Stimulated activated CD8-positive, alpha-beta memory T cell treated with anti-CD3 and anti-CD28 coated beads, Interleukin-15, amount 100 ng/mL, for 4 hours (primary cell): ENCODE measurements around the gene SYNE2.

ENCODE experiments used
- DNase-seq, 2 donors: peaks; one replicate each; pipeline ENCODE4 v3.0.0-alpha.2; 2020; ENCODE audit warnings: low read depth in 2 of 2

SYNE2 gene

DNA sequence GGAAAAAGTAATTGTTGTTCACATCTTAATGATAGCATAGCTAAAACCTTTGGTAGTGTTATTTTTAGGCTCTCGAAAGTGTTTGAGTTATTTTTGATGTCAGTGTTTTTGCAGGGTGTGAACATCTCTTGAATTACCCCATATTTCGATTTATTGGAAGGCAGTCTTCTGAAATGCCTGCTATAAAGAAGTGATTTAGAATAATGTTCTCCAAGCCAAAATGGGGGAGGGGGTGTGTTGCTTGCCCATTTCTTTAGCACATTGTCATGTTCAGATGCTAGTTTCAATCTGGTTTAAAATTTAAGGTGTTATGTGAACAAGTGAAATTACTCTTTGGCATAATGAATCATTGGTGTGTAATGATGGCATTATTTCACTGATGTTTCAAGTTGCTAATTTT is 110.6 kb downstream of the SYNE2 start:
- DNase-seq, result no peak

GRCh38 chr14:63964113-63964512 is 111.3 kb downstream of the SYNE2 start:
- DNase-seq, result no peak

- DNase-seq, result no peak
These were observed 113.6 kb downstream of the SYNE2 start for GRCh38 chr14:63966407-63966806.

GRCh38 chr14:63972323-63972932 is 119.6 kb downstream of the SYNE2 start:
- DNase-seq, result no peak

- no peak for DNase-seq
These were observed 121.4 kb downstream of the SYNE2 start for GRCh38 chr14:63974176-63974575.

DNA sequence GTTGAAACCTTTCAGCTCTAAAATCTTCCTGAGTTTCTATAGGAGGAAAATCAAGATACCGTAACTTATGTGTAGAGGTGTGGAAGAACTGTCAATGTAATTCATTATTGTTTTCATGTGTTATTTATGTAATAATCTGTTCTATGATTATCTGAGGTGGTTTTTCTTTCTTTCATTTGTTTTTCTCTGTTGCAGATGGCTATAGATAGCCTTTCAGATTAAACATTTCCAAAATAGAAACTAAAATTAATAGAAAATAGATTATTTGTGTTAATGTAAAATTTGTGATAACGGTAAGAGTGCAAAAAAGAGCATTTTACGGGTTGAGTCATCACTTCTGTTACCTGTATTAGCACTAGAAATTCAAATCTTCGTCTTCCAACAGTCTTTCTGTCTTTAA is 128.8 kb downstream of the SYNE2 start:
- no peak for DNase-seq

- DNase-seq, result no peak
These were observed 129.4 kb downstream of the SYNE2 start for GRCh38 chr14:63982156-63982555.

- no peak for DNase-seq
These were observed 129.8 kb downstream of the SYNE2 start for GRCh38 chr14:63982629-63983028.

DNA sequence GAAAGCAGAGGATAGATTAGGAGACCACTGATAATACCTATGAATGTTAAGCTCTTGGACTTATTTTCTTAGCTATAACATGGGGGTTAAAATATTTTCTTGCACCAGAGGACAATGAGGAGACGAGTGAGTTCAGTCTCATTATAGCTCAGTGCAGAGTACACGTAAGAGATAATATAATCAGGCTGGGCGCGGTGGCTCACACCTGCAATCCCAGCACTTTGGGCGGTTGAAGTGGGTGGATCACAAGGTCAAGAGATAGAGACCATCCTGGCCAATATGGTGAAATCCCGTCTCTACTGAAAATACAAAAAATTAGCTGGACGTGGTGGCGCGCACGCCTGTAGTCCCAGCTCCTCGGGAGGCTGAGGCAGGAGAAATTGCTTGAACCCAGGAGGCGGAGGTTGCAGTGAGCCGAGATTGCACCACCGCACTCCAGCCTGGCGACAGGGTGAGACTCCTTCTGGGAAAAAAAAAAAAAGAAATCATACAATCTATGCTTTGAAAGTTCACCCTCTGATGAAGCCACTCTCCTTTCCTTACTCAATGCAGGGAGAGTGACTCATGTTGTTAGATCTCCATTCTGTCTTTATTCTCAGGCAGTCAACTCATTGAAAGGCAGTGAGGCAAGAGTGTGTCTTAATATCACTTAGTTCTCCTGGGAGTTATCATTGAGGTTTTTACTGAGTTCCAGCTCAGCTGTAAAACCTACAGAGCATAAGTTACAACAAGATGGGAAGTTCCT is 134.2 kb downstream of the SYNE2 start:
- no peak for DNase-seq

DNA sequence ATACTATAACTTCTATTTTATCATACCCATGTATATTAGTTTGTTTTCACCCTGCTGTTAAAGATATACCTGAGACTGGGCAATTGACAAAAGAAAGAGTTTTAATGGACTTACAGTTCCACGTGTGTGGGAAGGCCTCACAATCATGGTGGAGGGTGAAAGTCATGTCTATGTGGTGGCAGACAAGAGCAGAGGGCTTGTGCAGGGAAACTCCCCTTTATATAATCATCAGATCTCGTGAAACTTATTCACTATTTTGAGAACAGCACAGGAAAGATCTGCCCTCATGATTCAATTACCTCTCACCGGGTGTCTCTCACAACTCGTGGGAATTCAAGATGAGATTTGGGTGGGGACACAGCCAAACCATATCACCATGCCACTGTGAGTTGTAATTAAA is 135.8 kb downstream of the SYNE2 start:
- DNase-seq, result no peak

- DNase-seq, result no peak
These were observed 139.0 kb downstream of the SYNE2 start for GRCh38 chr14:63991833-63992232.

DNA sequence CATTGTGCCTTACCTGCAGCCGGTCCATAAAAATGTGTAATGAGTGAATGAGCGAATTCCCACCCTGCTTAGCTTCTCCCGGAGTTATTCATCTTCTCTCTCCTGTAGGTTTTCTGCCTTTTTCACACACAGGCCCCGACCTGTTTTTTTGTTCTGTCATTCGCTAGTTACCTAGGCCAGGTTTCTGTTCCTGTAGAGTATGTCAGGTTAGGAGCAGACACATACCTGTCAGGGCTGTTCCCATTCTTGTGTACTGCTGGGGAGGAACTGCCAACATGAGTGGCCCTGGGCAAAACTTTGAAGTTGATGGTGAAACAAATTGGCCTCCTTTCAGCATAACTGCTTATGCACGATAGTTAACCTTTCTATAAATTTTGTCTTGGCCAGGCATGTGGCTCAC is 140.1 kb downstream of the SYNE2 start:
- DNase-seq, result no peak

- DNase-seq, result no peak
These were observed 141.2 kb downstream of the SYNE2 start for GRCh38 chr14:63993992-63994391.

DNA sequence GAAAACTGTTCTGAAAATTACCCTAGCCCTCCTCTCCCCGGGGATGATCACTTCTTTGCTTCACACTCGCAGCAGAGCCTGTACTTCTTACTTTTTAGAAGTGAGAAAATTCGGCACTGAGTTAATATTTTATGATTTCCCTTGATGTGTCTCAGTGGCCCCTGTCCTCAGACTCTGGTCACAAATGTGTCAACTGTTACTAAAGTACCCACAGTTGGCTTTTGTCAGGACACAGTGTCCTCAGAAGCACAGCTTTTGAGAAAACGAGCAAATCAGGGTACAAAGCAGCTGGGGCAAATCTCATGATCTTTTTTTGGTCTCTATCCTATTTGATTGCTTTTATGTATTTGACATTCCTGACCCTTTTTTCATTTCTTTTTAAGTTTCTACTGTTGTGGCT is 142.5 kb downstream of the SYNE2 start:
- DNase-seq, result no peak

DNA sequence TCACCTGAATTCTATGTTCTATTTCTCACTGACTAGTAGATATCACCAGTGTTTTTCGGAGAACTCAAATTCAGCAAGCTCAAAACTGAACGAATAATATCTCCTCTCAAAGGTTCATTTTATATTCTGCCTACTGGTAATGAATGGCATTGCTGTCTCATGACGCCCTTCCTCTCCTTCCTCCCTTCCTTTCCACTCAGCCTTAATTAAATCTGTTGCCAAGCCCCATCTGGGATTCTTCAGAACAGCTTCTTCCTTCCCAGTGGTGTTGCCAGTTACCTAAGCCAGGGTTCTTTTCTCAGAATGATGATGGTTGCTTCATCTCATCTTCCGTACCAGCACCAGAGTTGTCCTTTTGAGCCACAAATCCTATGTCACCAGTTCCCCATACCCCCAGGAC is 143.2 kb downstream of the SYNE2 start:
- no peak for DNase-seq

DNA sequence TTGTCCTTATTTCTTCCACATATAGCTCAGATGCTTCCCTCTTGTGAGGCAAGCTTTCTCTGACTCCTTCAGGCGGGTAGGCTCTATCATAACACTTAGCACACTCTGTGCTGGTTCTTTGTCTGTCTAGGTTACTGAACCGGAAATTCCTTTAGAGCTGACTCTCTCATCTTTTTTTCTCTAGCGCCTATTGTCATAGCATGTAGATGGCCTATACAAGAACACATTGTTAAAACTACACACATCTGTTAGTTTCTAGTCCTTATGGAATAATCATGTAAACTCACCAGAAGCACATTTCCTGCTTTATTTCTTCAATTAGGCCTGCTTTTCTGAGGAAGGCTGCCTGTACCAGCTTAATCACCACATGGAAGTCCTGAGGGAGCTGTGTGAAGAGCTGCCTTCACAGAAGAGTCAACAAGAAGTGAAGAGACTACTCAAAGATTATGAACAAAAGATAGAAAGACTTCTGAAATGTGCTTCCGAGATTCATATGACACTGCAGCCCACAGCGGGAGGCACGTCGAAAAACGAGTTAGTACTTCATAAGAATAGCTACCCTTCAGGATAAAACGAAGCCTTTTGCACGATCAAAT is 143.9 kb downstream of the SYNE2 start:
- DNase-seq, result no peak

- no peak for DNase-seq
These were observed 147.9 kb downstream of the SYNE2 start for GRCh38 chr14:64000749-64001148.

DNA sequence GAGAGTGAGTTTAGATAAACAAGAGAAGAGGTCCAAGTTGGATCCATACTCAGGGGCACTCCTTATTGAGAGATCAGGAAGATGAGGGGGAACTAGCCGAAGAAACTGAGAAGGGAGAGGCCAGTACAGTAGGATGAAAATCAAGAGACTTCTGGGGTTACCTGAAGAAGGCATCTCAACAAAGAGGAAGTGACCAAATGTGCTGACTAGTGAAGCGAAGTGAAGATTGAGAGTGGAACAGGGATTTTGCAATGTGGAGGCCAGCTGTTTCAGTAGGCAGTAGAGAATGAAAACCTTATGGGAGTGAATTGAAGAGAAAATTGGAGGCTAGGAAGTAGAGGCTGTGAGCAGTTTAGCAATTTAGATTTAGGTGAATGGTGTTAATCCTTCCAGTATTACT is 153.0 kb downstream of the SYNE2 start:
- no peak for DNase-seq

DNA sequence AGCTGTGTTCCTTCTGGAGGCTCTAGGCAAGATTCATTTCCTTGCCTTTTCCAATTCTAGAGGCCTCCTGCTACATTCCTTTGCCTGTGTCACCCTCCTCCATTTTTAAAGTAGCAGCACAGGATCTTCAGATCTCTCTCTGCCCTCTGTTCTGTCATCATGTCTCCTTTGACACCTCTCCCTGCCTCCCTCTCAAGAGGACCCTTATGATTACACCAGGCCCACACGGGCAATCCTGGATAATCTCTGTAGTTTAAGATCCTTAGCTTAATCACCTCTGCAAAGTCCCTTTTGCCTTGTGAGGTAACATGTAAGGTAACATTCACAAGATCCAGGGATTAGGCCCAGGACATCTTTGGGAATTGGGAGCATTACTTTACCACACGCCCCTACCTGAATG is 155.2 kb downstream of the SYNE2 start:
- DNase-seq, result no peak

DNA sequence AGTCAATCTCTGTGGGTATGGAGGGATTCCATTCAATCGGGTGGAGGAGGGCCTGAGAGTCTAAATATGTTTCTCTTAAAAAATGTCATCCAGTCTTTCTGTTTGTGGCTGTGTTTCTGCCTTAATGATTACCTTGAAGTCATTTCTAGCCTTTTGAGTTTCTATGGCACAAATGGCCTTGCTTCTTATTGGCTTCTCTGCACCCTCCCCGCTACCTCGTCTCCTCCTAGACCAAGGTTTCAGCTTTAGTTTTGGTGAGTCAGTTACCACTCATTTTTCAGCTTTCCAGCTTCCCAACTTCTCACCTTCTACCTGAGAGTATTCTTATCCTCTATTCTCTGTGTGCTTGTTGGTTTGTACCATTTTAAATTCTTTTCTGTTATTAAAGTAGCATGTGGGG is 159.2 kb downstream of the SYNE2 start:
- no peak for DNase-seq

- DNase-seq, result no peak
These were observed 159.9 kb downstream of the SYNE2 start for GRCh38 chr14:64012720-64013119.

DNA sequence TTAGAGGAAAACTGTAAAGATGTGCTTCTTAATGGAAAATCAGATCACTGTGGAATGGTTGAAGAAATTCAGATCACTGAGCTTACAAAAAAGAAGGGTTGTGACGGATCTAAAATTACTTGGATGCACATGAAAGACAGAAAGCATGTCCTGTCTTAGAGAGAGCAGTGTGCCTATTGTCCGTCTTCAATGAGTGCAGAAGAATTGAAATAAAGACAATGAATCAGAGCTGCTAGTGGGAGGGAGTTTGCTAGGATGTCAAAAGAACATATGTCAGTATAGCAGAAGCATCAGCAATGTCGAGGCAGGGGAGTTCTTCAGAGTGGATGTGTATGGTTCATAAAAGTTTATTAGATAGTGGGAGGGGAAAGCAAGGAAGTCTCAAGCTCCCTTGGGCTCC is 172.7 kb downstream of the SYNE2 start:
- no peak for DNase-seq

DNA sequence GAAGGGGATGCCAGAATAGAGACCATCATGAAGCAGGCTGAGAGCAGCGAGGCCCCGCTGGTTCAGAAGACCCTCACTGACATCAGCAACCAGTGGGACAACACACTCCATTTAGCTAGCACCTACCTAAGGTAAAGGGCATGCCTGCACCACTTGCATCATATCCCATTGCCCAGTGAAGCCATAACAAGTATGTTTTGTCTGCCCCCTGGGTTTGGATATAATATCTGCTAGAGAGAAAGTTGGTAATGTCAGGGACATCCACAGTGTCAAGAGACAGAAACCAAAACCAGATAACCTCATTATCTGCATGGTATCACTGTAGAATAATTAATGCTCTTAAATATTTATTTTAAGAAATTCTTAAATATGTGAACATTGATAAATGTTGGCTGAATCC is 173.8 kb downstream of the SYNE2 start:
- DNase-seq, result no peak
